Loucy (cell line): Measurements from ENCODE around the gene ELAVL2.

Experiments used
- EZH2phosphoT487 ChIP-seq: fragments of 200-600 bp; IDR thresholded peaks from 2 replicates; pipeline ENCODE4 v1.6.1; 2018; ENCODE audit warnings: antibody characterized with exemption, mild to moderate bottlenecking, moderate library complexity, borderline replicate concordance
- TF ChIP-seq, protein P1 (sequence below): fragments of 200-600 bp; sonication (generic); conservative IDR thresholded peaks from 2 replicates; pipeline ENCODE4 v1.5.1; 2014; ENCODE audit warnings: mild to moderate bottlenecking, antibody characterized with exemption, low read length

DNA sequence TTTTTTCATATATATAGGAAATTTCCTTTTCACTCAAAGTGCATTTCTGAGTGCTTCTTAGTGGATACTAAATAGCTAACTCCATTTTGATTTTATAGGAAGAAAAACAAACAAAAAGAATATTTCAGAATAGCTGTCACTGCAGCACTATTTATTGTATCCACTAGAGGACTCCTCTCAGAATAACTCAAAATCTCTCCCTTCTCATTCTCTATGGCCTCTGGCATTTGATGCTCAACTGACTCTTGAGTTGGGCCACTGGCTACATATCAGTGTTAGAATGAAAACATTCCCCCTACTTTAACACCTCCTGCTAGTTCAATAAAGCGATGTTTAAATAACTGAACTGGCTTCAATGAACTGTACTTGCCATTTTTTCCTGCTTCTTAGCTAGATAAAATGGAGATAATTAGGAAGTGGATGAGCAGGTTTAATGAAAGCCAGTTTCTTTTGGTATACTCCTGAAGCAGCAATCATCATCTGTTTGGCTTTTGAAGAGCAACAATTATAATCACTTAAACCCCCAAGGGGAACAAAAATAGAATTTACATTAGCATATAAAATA, 16.6 kb upstream of the ELAVL2 start:
- TF ChIP-seq, protein P1, sequence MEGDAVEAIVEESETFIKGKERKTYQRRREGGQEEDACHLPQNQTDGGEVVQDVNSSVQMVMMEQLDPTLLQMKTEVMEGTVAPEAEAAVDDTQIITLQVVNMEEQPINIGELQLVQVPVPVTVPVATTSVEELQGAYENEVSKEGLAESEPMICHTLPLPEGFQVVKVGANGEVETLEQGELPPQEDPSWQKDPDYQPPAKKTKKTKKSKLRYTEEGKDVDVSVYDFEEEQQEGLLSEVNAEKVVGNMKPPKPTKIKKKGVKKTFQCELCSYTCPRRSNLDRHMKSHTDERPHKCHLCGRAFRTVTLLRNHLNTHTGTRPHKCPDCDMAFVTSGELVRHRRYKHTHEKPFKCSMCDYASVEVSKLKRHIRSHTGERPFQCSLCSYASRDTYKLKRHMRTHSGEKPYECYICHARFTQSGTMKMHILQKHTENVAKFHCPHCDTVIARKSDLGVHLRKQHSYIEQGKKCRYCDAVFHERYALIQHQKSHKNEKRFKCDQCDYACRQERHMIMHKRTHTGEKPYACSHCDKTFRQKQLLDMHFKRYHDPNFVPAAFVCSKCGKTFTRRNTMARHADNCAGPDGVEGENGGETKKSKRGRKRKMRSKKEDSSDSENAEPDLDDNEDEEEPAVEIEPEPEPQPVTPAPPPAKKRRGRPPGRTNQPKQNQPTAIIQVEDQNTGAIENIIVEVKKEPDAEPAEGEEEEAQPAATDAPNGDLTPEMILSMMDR = no peak
- no peak for TF ChIP-seq EZH2phosphoT487
